NCI-H2171 treated with DMSO at 0.1 percent for 48 hours (cell line): ENCODE results near the gene LAMP5.

Source experiments
- DNase-seq: peaks from one replicate; lab custom pipeline; 2025; lab: John Stamatoyannopoulos, UW

The LAMP5 gene, protein sequence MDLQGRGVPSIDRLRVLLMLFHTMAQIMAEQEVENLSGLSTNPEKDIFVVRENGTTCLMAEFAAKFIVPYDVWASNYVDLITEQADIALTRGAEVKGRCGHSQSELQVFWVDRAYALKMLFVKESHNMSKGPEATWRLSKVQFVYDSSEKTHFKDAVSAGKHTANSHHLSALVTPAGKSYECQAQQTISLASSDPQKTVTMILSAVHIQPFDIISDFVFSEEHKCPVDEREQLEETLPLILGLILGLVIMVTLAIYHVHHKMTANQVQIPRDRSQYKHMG

GRCh38 chr20:9514461-9515213 is at the start of gene LAMP5:
TSS of gene LAMP5 (plus strand) at chr20:9514590. CDS start at chr20:9514853, 263 bp downstream.
- DNase-seq = no peak

GRCh38 chr20:9467995-9468394 is 46.4 kb upstream of the LAMP5 start:
- DNase-seq = no peak

GRCh38 chr20:9474835-9475415 is 39.5 kb upstream of the LAMP5 start:
- no peak for DNase-seq

DNA sequence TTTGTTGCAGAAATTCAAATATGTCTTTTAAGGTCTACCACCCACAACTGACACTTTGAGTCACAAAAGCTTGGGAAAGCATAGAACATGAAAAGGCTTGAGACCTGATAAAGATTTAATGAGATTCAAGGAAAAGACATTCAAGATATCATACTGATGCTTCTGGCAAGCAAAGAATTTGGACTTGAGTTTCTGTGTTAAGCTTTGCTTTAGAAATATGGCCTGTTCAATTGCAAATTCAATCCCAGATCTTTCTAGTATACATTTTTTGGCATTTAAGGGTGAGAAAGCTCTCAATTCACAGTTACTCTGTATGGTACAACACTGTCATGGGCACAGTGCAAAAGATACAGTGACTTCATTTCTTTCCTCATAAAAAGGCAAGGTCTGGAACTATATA is 38.9 kb upstream of the LAMP5 start:
- no peak for DNase-seq

DNA sequence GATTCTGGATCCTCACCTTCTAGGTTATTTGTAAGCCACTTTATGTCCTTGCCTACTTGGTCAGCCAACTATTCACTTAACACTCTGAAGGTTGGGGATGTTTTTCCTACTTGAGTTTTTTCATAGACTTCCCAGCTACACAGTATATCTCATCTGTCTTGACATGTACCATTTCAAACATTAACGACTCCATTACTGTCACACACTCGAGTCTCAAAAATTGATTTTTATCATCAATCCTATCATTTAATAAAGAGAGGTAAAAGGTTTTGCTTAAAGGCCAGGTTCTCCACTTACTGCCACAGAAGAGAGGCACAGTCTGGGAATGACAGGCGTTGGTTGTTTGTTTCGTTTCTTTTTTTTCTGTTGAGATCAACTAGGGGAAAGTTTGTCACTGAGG is 38.2 kb upstream of the LAMP5 start:
- DNase-seq = no peak

DNA sequence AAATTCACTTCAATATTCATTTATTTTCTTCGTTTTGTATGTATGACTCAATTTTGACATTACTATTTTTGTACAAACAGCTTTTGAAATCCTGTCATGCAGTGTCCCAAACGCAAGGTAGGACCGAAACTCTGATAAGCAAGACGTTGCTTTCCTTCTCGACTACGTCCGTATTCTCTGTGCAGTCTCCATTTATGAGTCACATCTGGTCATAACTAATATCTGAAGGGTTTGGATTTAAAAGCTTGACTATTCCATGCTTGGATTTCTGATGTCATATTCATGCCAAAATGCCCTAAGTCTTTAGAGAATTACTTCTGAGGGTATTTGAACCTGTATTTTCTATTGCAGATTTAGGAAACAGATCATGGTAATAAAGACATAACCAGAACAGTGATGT is 37.8 kb upstream of the LAMP5 start:
- no peak for DNase-seq

DNA sequence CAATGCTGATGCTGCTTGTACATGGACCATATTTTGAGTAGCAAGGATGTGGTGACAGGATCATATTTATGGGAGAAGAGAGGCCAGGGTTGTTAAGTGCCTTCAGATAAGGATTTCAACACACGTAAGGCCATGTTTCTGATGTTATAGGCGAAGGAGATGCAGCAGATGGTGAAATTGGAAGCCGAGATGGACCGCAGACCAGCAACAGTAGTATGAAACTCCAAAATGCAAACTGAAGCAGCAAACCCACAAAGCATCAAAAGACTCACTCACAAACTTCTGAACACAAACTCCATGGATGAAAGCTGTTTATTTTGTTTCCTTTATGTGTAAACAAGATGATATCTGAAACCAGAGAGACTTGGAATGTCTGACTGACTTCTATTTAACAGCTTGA is 35.6 kb upstream of the LAMP5 start:
- peak; percentile 23 for DNase-seq

GRCh38 chr20:9480066-9480465 is 34.3 kb upstream of the LAMP5 start:
- peak; percentile 71 for DNase-seq

DNA sequence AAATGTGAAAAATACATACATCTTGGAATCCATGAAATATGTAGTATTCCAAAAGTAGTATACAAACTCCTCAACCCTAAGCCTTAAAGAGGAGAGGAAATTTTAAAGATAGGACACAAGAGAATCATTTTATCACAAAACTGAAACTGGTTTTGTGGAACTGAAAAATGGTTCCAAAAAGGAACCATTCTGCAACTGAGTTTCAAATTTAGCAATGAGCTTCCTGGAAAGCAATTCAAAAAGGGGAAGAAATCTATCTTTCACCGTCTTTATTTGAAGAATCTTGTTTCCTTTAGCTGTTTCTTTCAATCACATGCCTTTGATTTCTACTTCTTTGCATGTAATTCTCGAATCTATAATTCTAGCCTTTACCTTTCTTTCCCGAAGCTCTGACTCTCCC is 32.2 kb upstream of the LAMP5 start:
- no peak for DNase-seq

DNA sequence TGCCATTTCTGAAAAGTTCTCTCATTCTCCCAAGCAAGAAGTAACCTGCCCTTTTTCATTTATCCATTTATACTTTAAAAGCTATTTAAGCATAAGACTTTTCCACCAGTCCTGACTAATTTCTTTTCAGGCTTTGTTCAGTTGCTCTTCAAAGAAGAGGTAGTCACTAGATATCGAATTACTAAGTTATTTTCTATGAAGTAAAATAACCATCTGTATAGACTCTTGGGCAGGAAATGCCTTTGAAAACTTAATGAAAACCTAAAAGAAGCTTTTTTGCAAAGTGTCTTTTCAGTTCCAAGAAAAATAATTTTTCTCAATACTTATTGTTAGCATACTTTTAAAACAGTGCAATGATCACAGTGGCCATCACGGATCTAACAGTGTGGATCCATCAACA is 31.3 kb upstream of the LAMP5 start:
- peak; percentile 74 for DNase-seq

- peak; percentile 89 for DNase-seq
Measured at GRCh38 chr20:9485614-9486340, 28.6 kb upstream of the LAMP5 start.

GRCh38 chr20:9487231-9487630 is 27.2 kb upstream of the LAMP5 start:
- DNase-seq = no peak

DNA sequence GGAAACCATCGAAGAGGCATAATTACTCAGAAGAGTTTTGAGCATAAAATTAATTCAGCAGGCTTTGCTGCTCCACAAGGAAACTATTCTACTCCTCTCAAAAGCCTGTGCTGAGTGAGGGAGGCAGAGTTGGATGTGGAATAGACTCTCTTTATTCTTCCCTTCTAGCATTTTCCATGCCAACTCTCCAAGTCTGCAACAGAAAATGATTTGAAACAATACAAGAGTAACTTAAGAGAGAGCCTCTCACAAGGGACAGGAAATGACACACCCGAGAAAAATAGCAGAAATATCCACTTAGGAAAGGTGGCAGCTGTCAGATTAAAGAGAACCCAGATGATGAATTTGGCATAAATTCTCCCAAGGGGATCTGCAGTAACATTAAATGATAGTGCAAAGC is 26.3 kb upstream of the LAMP5 start:
- peak; percentile 27 for DNase-seq

DNA sequence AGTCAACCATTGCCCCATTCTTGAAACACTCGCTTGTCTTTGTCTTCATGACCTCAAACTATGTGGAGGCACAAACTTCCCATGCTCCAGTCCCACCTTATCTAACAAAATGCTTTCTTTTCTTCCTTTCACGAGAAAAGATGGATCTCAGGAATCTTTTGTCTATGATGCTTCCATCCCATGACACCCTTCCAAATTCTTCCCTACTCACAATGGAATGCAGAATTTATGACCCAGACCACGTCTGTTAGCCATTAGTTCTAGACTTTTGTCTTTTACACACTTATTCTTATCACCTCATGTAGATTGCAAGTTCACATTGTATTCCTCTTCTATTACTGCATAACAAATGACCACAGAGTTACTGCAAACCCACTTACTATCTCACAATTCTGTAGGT is 24.2 kb upstream of the LAMP5 start:
- DNase-seq = no peak

- DNase-seq = no peak
Measured at GRCh38 chr20:9490631-9491030, 23.8 kb upstream of the LAMP5 start.

- no peak for DNase-seq
Measured at GRCh38 chr20:9491324-9491723, 23.1 kb upstream of the LAMP5 start.

- no peak for DNase-seq
Measured at GRCh38 chr20:9492067-9492466, 22.3 kb upstream of the LAMP5 start.

- DNase-seq = no peak
Measured at GRCh38 chr20:9493803-9494202, 20.6 kb upstream of the LAMP5 start.

DNA sequence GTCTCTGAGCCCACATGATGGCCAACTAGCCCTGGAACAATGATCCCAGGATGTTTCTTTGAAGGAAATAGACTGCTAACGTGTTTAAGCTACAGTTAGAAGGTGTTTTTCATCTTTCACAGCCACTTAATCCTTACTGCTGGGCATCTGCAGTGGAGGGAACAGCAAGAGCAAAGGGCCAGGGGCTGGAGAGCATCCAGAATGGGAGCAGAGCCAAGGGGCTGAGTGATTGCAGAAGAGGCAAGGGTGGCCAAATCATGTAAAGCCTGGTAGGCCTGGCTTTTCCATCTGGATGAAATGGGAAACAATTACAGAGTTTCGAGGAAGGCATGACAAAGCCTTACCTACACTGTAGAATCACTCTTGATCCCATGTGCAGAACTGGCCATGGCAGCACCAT is 18.7 kb upstream of the LAMP5 start:
- no peak for DNase-seq

GRCh38 chr20:9496155-9496554 is 18.2 kb upstream of the LAMP5 start:
- no peak for DNase-seq

DNA sequence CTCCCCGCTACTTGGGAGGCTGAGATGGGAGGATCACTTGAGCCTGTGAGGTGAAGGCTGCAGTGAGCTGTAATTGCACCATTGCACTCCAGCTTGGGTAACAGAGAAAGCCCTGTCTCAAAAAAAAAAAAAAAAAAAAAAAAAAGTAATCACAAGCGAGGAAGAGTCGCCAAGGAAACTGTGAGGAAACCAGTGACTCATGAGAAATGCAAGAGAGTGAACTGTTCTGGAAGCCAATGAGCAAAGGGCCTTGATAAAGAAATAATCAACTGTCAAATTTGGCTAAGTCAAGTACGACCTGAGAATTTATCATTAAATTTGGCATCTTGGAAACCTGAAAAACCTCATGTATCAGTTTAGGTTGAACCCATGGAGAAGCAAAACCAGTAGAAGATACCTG is 16.1 kb upstream of the LAMP5 start:
- DNase-seq = no peak

- DNase-seq = no peak
Measured at GRCh38 chr20:9499126-9499899, 15.1 kb upstream of the LAMP5 start.
